Ovary (tissue), 9 donors: ENCODE measurements around the gene ARMC7. TPM values are rescaled to one million over a fixed set of nuclear protein-coding genes. Genes with fewer than 3 reads are reported as not detected.

Experiments
- DNase-seq, 5 donors: peaks; one replicate each; pipeline ENCODE4 v3.0.0-alpha.2; 2019 to 2020
- H3K27ac ChIP-seq, 2 donors: fragments of 200-600 bp; one replicate each; pipeline versions ENCODE4 v1.5.1 to v1.8.0; 2019 to 2022
- H3K27me3 ChIP-seq: fragments of 200-600 bp; one replicate; pipeline ENCODE4 v1.8.0; 2022
- H3K36me3 ChIP-seq: fragments of 200-600 bp; sonication (generic); one replicate; pipeline ENCODE4 v1.5.1; 2019
- H3K4me1 ChIP-seq: one replicate; pipeline ENCODE4 v1.8.1; 2013; ENCODE audit warnings: mild to moderate bottlenecking, moderate library complexity; ENCODE audit not compliant: insufficient read depth
- H3K4me3 ChIP-seq: fragments of 200-600 bp; sonication (generic); one replicate; pipeline ENCODE4 v1.5.1; 2017
- H3K9me3 ChIP-seq, 2 donors: fragments of 200-600 bp in 1 of 2; sonication (generic) in 1 of 2; one replicate each; pipeline versions ENCODE4 v1.5.1 to v1.8.1; 2013 to 2019; ENCODE audit warnings: mild to moderate bottlenecking in 1 of 2, moderate library complexity in 1 of 2
- CTCF ChIP-seq, 3 donors: fragments of 450-650 bp in 2 of 3; fragments of 200-600 bp in 1 of 3; IDR thresholded peaks; one replicate each; pipeline versions ENCODE4 v1.5.1 to v1.8.0; 2016 to 2022; ENCODE audit warnings: antibody characterized with exemption in 3 of 3, mild to moderate bottlenecking in 1 of 3
- EP300 ChIP-seq: sonication (generic); formaldehyde crosslinking; IDR thresholded peaks from one replicate; pipeline ENCODE4 v1.6.1; 2017; ENCODE audit warnings: antibody characterized with exemption
- POLR2A ChIP-seq: fragments of 450-650 bp; IDR thresholded peaks from one replicate; pipeline ENCODE4 v1.6.1; 2017; ENCODE audit warnings: antibody characterized with exemption, mild to moderate bottlenecking, moderate library complexity
- WGBS, 3 donors: extraction: QIAGEN DNeasy Blood & Tissue Kit in 1 of 3; methylation state at CpG; one replicate each; pipeline versions ENCODE4 v1.1.5 to v1.1.7; 2013 to 2017; 5-methylcytosine and 5-hydroxymethylcytosine counted together
- intact Hi-C, 4 donors: fragments of 100-400 bp; cut with DNase I; formaldehyde crosslinking; loops; one replicate each; pipeline versions ENCODE4 v1.11.0 to v1.15.1; 2022 to 2023
- polyA plus RNA-seq, 2 donors: library from polyadenylated mRNA; stranded (reverse); fragments of 200-250 nt in 1 of 2; fragments of 350-450 nt in 1 of 2; fragmentation: Illumina TruSeq in 1 of 2; extraction: RNeasy Lipid Tissue Mini Kit (QIAGEN cat#74804) in 1 of 2; gene quantifications; one replicate each; pipeline ENCODE4 v1.2.3, GENCODE V29; 2013 to 2014
- total RNA-seq, 7 donors: library from RNA; depleted of rRNA in 2 of 7; stranded (reverse); fragments of >200 nt in 2 of 7; fragmentation: NEBNext Ultra II Directional in 3 of 7; extraction: Animal tissue kit (Norgen Biotek cat#: 25700) in 3 of 7; gene quantifications; one replicate each; pipeline versions ENCODE4 v1.1.0 to v1.2.4, GENCODE V29; 2016 to 2023
- donor health status: DM: no; HTN: no; CAD: no; lungs with moderate emphysema.
- donor health status: DM: no; HTN: no; CAD: no.
- donor health status: Bipolar disorder and iron deficiency.
- donor health status: DM: yes; HTN: yes; CAD: no.
- donor health status: DM: no; HTN: no; CAD: no.
- donor health status: DM: yes; HTN: yes; CAD: no.

The ARMC7 gene
- total and polyA plus RNA-seq, 9 donors: 4.6 to 10.5 (median 5.7) TPM

GRCh38 chr17:75087558-75088453, 22.0 kb upstream of the ARMC7 start, which contains the start of gene SLC16A5:
SLC16A5 (plus strand) TSS chr17:75087954; CDS start chr17:75093637, 5,683 bp downstream.
- Histone ChIP-seq H3K4me3 (peak within 1 kb of the TSS; percentile 72), H3K4me1 (peaks cover 15% of the 10 kb centered on the region), H3K27ac (peak within 1 kb of the TSS; percentile 71 to 92), H3K9me3 (no peaks in the 10 kb centered on the region), H3K27me3 (no peaks in the 10 kb centered on the region), H3K36me3 (no peaks in the 10 kb centered on the region)
- peak; percentile 80 to 87 (median 82) for DNase-seq
- intact Hi-C loops: no loop called here
- WGBS, 3 donors: 3 to 9% (median 4%) methylated on average over 30 to 69 of the region's 69 CpGs
- TF ChIP-seq POLR2A (no peak), CTCF (IDR thresholded peaks at IDR 0.05) (no peak), EP300 (no peak)

GRCh38 chr17:75088465-75089417, 21.0 kb upstream of the ARMC7 start:
- H3K27ac ChIP-seq: peak overlapping the region; percentile 71 to 92

DNA sequence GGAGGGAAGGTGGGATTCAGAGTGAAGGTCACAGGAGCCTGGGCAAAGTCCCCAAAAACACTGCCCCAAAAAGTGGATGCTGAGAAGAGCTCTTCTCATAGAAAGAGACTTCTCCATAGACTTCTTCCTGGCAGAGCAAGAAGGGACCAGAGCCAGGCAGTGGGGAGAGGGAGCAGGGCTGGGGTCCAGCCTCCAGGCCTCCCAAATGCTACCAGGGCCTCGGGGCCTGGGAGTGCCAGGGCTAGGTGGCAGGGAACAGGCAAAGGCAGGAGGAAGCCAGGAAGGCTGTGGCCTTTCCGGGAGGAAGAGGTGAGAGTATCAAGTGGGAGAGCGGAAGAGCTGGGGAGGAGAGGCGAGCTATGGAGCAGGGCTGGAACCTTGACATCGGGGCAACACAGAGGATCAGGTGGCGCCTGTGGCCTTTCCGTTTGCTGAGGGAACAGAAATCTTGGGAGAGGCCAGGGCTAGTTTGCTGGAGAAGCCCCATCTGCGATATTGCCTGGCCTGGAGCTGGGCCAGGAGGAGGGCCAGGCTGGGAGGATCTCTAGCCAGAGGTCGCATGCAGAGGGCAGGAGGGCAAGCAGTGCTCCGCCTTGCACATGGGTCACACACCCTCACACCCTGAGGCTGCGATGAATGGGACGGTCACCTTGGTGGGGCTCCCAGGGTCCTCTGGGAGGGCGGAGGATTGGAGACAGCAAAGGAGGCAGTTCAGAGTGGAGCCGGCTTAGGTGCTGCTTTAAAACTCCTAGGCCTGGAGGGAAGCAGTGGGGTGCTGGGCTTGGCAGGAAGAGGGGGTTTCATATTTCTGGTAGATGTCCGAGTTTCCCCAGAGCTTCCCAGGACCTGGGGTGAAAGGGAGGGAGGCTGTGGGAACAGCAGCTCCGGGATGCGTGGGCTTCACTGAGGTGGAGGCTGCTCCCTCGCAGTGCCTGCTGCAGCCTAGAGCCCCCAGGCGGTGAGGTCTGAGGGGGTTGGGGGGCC, 18.6 kb upstream of the ARMC7 start:
- Histone ChIP-seq H3K9me3 (no peaks in the 10 kb centered on the region), H3K27me3 (no peaks in the 10 kb centered on the region), H3K36me3 (no peaks in the 10 kb centered on the region), H3K4me1 (peaks cover 24% of the 10 kb centered on the region), H3K4me3 (no peak overlapping the region), H3K27ac (peak overlapping the region; percentile 74 to 83)
- TF ChIP-seq CTCF (IDR thresholded peaks at IDR 0.05) (no peak), POLR2A (no peak), EP300 (no peak)
- DNase-seq: peak; percentile 66 to 80 (median 76)
- WGBS, 3 donors: 21 to 30% (median 29%) methylated on average over 19 of the region's 19 CpGs
- intact Hi-C loops: no loop called here

More at GRCh38 chr17:75088465-75089417, 21.0 kb upstream of the ARMC7 start:
- peak in 2 of 5 donors; percentile 25 to 35 for DNase-seq
- H3K4me1 ChIP-seq: peaks cover 24% of the 10 kb centered on the region
- H3K9me3 ChIP-seq: no peaks in the 10 kb centered on the region
- WGBS, 3 donors: 78 to 84% (median 83%) methylated on average over 11 of the region's 11 CpGs
- H3K27me3 ChIP-seq: no peaks in the 10 kb centered on the region
- H3K4me3 ChIP-seq: peak overlapping the region; percentile 72
- intact Hi-C loops: no loop called here
- H3K36me3 ChIP-seq: no peaks in the 10 kb centered on the region
- TF ChIP-seq POLR2A (no peak), EP300 (no peak)

GRCh38 chr17:75091855-75092327, 17.9 kb upstream of the ARMC7 start:
- no peak overlapping the region for H3K4me3 ChIP-seq
- H3K27me3 ChIP-seq: no peaks in the 10 kb centered on the region
- intact Hi-C loops: no loop called here
- H3K27ac ChIP-seq: peak overlapping the region in 1 of 2 donors; percentile 83
- no peak for DNase-seq
- WGBS, 3 donors: 71 to 78% (median 78%) methylated on average over 10 of the region's 10 CpGs
- no peaks in the 10 kb centered on the region for H3K36me3 ChIP-seq
- H3K4me1 ChIP-seq: peaks cover 24% of the 10 kb centered on the region
- H3K9me3 ChIP-seq: no peaks in the 10 kb centered on the region
- no peak for TF ChIP-seq EP300
- no peak for TF ChIP-seq POLR2A
- no peak for TF ChIP-seq CTCF (IDR thresholded peaks at IDR 0.05)
